Activated naive CD8-positive, alpha-beta T cell treated with anti-CD3 and anti-CD28 coated beads, Interleukin-2, amount 50 U/mL, for 24 hours (primary cell): ENCODE measurements around the gene UGP2.
"Not testable (repeated sequence)": the region's sequence is repeated elsewhere in the genome, so short reads cannot be mapped to it uniquely, and the experiment has no call there.

Experiments
- ATAC-seq: fragments of 150-1000 bp; cut with Tn5 transposase; one replicate; pipeline ENCODE4 v1.10.0; 2021
- DNase-seq: peaks from one replicate; pipeline ENCODE4 v3.0.0; 2021
- H3K27ac Mint-ChIP-seq: one replicate; pipeline ENCODE4 v1.8.0; 2021; ENCODE audit warnings: mild to moderate bottlenecking, mixed read lengths
- H3K27me3 Mint-ChIP-seq: one replicate; pipeline ENCODE4 v1.8.0; 2021; ENCODE audit warnings: mixed read lengths
- H3K36me3 Mint-ChIP-seq: one replicate; pipeline ENCODE4 v1.8.0; 2021; ENCODE audit warnings: low read depth, mixed read lengths
- H3K4me1 Mint-ChIP-seq: one replicate; pipeline ENCODE4 v1.8.0; 2021; ENCODE audit warnings: mixed read lengths
- H3K4me3 Mint-ChIP-seq: one replicate; pipeline ENCODE4 v1.8.0; 2021; ENCODE audit warnings: mild to moderate bottlenecking, moderate library complexity, mixed read lengths
- H3K9me3 Mint-ChIP-seq: one replicate; pipeline ENCODE4 v1.8.0; 2021; ENCODE audit warnings: mixed read lengths

Gene UGP2

DNA sequence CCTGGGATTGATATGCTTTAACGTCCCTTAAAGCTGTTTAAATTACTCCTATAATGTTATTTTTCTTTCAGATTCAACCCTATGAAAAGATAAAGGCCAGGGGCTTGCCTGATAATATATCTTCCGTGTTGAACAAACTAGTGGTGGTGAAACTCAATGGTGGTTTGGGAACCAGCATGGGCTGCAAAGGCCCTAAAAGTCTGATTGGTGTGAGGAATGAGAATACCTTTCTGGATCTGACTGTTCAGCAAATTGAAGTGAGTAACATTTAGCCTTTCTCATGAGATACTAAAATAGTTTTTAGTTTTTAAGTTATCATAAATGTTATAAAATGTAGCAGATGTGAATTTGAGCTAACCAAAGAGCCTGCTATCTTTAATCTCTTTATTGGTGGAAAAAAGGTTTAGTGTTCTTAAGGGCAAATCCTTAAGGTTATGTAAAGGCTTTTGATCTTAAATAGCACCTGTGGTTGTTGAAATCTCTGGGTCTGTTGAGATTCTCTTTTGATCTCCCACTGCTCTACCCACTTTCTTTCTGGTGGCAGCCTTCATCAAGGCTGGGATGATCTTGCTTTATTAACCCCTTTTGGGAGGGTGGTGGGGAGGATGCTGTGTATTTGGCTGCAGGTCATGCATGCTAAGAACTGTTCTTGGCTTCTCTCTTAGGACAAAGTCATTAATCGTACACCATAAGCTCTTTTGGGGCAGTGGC is 40.9 kb downstream of the UGP2 start:
- DNase-seq (no peak), ATAC-seq (peak; percentile 69)
- H3K27me3 Mint-ChIP-seq = no peaks in the 10 kb centered on the region
- no peaks in the 10 kb centered on the region for H3K9me3 Mint-ChIP-seq
- peak overlapping the region; percentile 50 for H3K27ac Mint-ChIP-seq
- no peak overlapping the region for H3K4me3 Mint-ChIP-seq
- peaks cover 28% of the 10 kb centered on the region for H3K4me1 Mint-ChIP-seq
- peaks cover 29% of the 10 kb centered on the region for H3K36me3 Mint-ChIP-seq

DNA sequence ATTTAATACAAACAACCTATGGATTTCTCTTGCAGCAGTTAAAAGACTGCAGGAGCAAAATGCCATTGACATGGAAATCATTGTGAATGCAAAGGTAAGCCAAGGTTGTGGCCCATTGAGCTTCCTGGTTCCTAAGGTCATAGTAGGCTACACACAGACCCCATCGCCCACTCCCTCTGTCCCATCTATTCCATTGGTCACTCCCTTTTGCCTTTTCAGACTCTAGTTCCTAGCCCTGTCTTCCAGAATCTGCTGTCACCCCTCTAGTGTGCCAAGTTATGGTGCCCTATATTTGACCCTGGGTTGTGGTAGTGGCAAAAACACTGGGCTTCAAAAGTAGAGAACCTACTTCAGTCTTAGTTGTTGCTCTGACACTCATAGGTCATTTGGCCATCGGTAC is 44.7 kb downstream of the UGP2 start:
- Mint-ChIP-seq H3K36me3 (peaks cover 44% of the 10 kb centered on the region), H3K4me1 (peaks cover 20% of the 10 kb centered on the region), H3K27ac (no peak overlapping the region), H3K4me3 (no peak overlapping the region), H3K27me3 (no peaks in the 10 kb centered on the region), H3K9me3 (no peaks in the 10 kb centered on the region)
- no peak for ATAC-seq
- no peak for DNase-seq

DNA sequence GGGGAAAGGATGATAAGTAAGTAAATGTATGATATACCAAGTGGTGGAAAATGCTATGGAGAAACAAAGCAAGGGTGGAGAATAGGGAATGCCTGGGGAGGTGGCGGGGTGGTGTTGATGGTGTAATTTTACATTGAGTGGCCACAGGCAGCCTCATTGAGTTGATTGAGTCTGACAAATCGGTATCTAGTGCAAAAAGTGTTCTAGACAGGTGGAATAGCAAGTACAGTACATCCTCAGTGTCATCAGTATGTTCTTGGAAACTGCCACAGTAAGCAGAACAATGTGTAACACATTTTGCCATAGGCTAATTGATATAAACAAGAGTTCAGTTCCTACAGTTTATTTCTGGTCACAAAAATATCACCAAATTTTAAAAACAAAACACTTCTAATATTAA is 46.4 kb downstream of the UGP2 start:
- Mint-ChIP-seq H3K4me3 (no peak overlapping the region), H3K27ac (peak overlapping the region; percentile 25), H3K27me3 (no peaks in the 10 kb centered on the region), H3K4me1 (peaks cover 4% of the 10 kb centered on the region), H3K9me3 (no peaks in the 10 kb centered on the region), H3K36me3 (peaks cover 41% of the 10 kb centered on the region)
- no peak for DNase-seq
- no peak for ATAC-seq

DNA sequence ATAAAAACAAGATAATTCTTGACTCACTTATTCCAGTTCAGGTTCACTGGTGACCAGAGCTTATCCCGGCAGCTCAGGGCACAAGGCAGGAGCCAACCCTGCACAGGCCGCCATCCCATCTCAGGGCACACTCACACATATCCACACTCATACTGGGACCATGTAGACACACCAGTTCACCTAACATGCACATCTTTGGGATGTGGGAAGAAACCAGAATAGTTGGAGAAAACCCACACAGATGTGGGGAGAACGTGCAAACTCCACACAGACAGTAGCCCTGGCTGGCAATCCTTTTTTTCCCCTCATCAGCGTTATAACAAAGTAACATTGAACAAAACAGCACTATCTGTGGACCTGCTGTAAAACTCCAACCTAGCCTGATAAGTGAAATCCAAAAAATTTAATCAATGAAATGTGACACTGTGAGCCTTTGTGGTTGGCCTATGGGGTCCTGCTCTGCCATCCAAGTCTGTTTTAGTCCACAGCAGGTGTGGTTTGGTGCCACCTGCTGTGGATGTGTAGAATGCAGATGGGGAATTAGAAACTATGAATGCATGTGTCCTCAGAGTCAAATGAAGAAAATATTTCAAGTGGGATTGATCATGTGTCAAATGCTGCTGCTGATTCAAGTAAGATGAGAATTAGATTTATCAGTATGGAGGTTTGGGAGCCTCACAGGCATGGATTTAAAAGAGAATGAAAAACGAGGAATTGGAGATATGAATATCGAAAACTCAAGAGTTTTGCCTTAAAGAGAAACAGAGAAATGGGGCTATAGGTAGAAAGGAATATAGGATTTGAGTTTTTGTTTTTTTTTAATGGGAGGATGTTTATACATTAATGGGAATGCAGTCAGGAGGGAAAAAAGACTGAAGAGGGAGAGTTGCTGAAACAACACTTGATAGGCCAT is 47.0 kb downstream of the UGP2 start:
- no peaks in the 10 kb centered on the region for H3K27me3 Mint-ChIP-seq
- peak overlapping the region; percentile 8 for H3K27ac Mint-ChIP-seq
- no peak overlapping the region for H3K4me3 Mint-ChIP-seq
- no peaks in the 10 kb centered on the region for H3K9me3 Mint-ChIP-seq
- ATAC-seq (peak; percentile 66), DNase-seq (peak; percentile 47)
- peaks cover 44% of the 10 kb centered on the region for H3K36me3 Mint-ChIP-seq
- H3K4me1 Mint-ChIP-seq = peaks cover 3% of the 10 kb centered on the region

DNA sequence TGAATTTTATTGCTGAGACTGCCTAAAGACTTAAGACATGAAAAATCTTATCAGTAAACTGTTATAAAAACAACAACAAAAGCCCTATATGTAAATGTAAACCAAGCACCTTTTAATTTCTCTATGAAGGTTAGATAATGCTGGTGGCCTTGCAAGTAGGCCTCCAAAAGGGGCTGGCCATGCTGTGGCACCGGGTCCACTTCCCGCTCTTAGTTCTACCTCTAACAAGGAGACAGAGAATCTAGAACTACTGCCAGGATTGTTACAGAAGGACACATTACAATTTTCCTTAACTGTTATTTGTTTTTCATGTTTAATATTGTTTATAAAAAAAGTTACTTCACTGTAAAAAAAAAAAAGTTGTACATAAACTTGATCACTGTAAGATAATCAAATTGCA is 49.0 kb downstream of the UGP2 start:
- no peaks in the 10 kb centered on the region for H3K9me3 Mint-ChIP-seq
- H3K4me3 Mint-ChIP-seq = no peak overlapping the region
- ATAC-seq (no peak), DNase-seq (no peak)
- no peaks in the 10 kb centered on the region for H3K27me3 Mint-ChIP-seq
- H3K27ac Mint-ChIP-seq = no peak overlapping the region
- peaks cover 3% of the 10 kb centered on the region for H3K4me1 Mint-ChIP-seq
- H3K36me3 Mint-ChIP-seq = peaks cover 42% of the 10 kb centered on the region

DNA sequence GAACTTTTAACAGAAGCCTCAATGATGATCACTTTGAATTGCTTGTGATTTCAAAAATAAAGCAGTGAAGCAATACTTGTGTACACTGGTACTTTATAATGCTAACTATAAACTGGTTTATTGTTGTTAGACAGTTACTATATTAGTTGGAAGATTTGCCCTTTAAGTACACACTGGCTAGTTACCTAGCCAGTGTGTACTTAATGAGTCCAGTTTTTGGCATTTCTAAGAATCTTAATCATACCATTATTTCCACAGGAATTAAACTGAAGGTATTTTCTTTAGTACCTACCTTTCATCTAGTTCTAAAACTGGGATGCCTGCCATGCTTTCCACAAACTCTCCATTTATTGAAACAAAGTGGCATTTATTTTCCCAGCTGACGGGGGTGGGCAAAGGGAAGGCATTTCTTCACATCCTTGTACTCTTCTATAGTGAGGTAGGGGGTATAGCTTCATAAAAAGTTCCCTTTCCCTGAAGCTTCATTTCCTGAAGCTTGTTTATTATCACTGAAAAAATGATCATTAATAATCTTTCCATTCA is 49.9 kb downstream of the UGP2 start:
- Mint-ChIP-seq H3K36me3 (peaks cover 41% of the 10 kb centered on the region), H3K9me3 (no peaks in the 10 kb centered on the region), H3K27ac (peak overlapping the region; percentile 27), H3K27me3 (no peaks in the 10 kb centered on the region), H3K4me3 (no peak overlapping the region), H3K4me1 (peaks cover 3% of the 10 kb centered on the region)
- no peak for DNase-seq
- no peak for ATAC-seq

DNA sequence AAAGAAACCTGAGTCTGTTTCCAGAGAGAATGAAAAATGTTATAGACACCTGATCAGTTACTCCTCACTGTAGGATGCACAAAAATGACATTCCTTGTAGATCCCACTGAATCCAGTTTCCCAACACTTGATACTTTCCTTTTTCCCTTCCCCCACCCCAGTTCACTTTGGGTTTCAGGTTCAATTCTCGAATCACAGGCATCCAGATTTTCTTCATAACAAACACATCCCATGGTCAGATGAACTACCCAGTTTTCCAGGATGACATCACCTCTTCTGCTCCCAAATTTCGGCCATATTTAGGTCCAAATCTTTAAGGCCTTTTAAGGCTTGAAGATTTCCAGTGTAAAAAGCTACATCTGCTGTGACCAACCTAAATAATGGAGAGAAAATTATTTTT is 51.5 kb downstream of the UGP2 start:
- H3K9me3 Mint-ChIP-seq = no peaks in the 10 kb centered on the region
- no peak for ATAC-seq
- H3K27me3 Mint-ChIP-seq = no peaks in the 10 kb centered on the region
- no peak for DNase-seq
- H3K4me3 Mint-ChIP-seq = no peak overlapping the region
- peak overlapping the region; percentile 30 for H3K27ac Mint-ChIP-seq
- peaks cover 36% of the 10 kb centered on the region for H3K36me3 Mint-ChIP-seq
- H3K4me1 Mint-ChIP-seq = peaks cover 3% of the 10 kb centered on the region

DNA sequence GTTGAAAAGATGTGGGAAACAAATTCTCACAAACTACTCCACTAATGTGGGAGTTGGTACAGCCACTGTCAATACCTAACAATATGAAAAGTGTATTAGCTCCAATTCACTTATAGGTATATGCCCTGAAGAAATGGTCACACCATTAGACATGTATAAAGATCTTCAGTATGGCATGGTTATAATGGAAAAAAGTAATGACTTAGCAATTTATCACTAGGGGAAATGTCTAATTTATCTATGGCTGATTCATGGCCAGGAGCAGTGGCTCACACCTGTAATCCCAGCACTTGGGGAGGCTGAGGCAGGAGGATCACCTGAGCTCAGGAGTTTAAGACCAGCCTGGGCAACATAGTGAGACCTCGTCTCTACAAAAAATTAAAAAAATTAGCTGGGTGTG is 52.5 kb downstream of the UGP2 start:
- no peaks in the 10 kb centered on the region for H3K27me3 Mint-ChIP-seq
- DNase-seq (no peak), ATAC-seq (no peak)
- no peak overlapping the region for H3K27ac Mint-ChIP-seq
- no peaks in the 10 kb centered on the region for H3K4me1 Mint-ChIP-seq
- no peaks in the 10 kb centered on the region for H3K9me3 Mint-ChIP-seq
- peaks cover 30% of the 10 kb centered on the region for H3K36me3 Mint-ChIP-seq
- H3K4me3 Mint-ChIP-seq = no peak overlapping the region

DNA sequence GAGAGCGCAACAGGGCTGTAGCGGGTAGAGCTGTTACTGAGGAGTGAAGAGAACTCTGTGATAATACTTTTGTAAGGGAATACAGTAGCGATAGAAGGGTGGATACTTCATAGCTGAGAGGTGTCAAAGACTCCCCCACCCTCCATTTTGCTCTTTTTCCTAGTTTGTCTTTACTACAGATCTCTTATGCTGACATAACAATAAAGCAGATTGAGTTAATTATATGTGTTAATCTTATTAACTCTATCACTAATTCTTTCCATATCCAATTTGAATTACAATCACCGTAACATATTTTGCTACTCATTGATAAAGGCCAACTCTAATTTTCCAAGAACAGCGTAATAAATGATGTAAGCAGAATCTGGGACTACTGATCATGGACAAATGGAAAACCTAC is 57.1 kb downstream of the UGP2 start:
- H3K36me3 Mint-ChIP-seq = peaks cover 31% of the 10 kb centered on the region
- DNase-seq (no peak), ATAC-seq (no peak)
- no peaks in the 10 kb centered on the region for H3K27me3 Mint-ChIP-seq
- H3K9me3 Mint-ChIP-seq = peaks cover 12% of the 10 kb centered on the region
- peaks cover 12% of the 10 kb centered on the region for H3K4me1 Mint-ChIP-seq
- no peak overlapping the region for H3K27ac Mint-ChIP-seq
- no peak overlapping the region for H3K4me3 Mint-ChIP-seq

DNA sequence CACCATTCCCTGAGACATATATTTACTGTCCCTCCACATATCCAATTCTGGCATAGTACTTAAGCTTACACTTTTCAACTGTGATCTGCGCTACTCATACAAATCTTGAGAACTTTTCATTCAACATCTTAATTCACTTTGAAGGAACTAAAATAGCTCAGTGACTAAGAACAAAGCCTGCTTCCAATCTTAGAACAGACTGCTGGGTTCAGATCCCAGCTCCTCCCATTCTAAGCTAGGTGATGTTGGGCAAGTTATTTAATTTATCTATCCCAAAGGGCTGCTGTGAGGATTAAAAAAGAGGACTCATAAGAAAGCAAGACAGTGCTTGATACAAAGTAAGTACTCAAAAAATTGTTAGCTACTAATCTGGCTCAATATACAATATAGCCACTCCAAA is 57.9 kb downstream of the UGP2 start:
- Mint-ChIP-seq H3K27me3 (no peaks in the 10 kb centered on the region), H3K4me3 (no peak overlapping the region), H3K4me1 (peaks cover 12% of the 10 kb centered on the region), H3K27ac (no peak overlapping the region), H3K9me3 (peaks cover 15% of the 10 kb centered on the region), H3K36me3 (peaks cover 31% of the 10 kb centered on the region)
- ATAC-seq (no peak), DNase-seq (no peak)

DNA sequence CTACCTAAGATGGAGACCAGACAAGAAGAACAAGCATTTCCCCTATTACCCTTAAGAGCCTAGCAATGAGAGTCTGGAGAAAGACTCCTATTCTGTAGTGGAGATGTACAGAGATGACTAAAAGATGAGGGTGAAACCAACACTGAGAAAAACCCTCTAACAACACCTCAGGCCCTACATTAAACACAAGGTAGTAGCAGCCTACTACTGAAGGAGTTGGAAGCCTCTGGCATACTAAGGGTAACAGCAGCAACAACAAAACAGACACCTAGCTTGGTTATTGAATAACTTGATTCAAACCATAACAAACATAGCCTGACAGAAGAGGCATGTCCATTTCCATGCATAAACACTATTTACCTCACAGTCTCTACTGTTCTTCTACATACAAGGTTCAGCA is 60.5 kb downstream of the UGP2 start:
- Mint-ChIP-seq H3K4me1 (peaks cover 12% of the 10 kb centered on the region), H3K27ac (no peak overlapping the region), H3K9me3 (peaks cover 30% of the 10 kb centered on the region), H3K4me3 (no peak overlapping the region), H3K36me3 (peaks cover 53% of the 10 kb centered on the region), H3K27me3 (no peaks in the 10 kb centered on the region)
- ATAC-seq (peak; percentile 33), DNase-seq (no peak)

DNA sequence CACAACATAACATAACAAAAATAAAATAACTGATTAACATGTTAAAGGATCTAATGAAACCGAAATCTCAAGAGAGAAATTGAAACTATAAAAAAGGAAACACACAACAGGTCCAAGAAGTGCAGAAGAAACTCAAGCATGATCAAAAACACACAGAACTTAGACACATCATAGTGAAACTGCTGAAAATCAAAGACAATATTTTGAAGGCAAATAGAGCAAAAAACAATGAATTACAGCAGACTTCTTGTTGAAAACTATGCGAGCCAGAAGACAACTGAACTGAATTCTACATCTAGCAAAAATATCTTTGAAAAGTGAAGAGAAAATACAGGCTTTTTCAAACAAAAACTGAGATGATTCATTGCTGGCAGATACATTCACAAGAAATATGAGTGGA is 61.3 kb downstream of the UGP2 start:
- H3K27ac Mint-ChIP-seq = no peak overlapping the region
- H3K36me3 Mint-ChIP-seq = peaks cover 57% of the 10 kb centered on the region
- H3K4me3 Mint-ChIP-seq = no peak overlapping the region
- peaks cover 35% of the 10 kb centered on the region for H3K9me3 Mint-ChIP-seq
- ATAC-seq = no peak
- peaks cover 12% of the 10 kb centered on the region for H3K4me1 Mint-ChIP-seq
- no peaks in the 10 kb centered on the region for H3K27me3 Mint-ChIP-seq
- no peak for DNase-seq

DNA sequence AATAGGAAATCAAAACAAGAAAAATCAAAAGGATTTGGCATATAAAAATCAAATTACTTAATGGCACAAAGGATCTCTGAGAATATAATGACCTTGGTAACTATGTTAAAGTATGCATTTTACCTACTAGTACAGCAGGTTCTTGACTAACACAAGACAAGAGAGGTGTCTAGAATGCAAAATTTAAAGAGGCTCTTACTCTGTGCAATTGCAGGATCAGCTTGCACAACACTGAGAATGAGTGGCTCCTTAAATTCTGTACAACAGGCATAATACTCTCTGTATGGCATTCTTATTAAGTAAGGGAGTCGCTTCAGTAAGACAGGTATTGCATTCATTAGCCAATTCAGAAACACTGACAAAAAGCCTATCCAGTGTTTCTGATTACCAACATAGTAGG is 72.6 kb downstream of the UGP2 start:
- Mint-ChIP-seq H3K9me3 (no peaks in the 10 kb centered on the region), H3K4me3 (no peak overlapping the region), H3K4me1 (no peaks in the 10 kb centered on the region), H3K27ac (no peak overlapping the region), H3K27me3 (no peaks in the 10 kb centered on the region), H3K36me3 (peaks cover 34% of the 10 kb centered on the region)
- ATAC-seq (no peak), DNase-seq (no peak)

DNA sequence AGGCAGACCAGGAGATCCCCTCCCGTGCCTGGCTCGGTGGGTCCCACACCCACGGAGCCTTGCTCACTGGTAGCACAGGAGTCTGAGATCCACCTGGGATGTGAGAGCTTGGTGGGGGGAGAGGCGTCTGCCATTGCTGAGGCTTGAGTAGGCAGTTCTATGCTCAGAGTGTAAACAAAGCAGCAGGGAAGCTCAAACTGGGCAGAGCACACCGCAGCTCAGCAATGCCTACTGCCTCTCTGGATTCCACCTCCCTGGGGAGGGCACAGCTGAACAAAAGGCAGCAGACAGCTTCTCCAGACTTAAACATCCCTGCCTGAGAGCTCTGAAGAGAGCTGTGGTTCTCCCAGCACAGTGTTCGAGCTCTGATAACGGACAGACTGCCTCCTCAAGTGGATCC is 85.1 kb downstream of the UGP2 start:
- DNase-seq (no peak), ATAC-seq (no peak)
- Mint-ChIP-seq H3K36me3 (peaks cover 26% of the 10 kb centered on the region), H3K4me1 (no peaks in the 10 kb centered on the region), H3K27me3 (no peaks in the 10 kb centered on the region), H3K4me3 (no peak overlapping the region), H3K9me3 (peaks cover 2% of the 10 kb centered on the region), H3K27ac (no peak overlapping the region)

DNA sequence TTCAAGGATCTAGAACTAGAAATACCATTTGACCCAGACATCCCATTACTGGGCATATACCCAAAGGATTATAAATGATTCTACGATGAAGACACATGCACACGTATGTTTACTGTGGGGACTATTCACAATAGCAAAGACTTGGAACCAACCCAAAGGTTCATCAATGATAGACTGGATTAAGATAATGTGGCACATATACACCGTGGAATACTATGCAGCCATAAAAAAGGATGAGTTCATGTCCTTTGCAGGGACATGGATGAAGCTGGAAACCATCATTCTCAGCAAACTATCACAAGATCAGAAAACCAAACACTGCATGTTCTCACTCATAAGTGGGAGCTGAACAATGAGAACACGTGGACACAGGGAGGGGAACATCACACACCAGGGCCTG is 90.4 kb downstream of the UGP2 start:
- H3K4me1 Mint-ChIP-seq, DNase-seq, H3K27me3 Mint-ChIP-seq, H3K4me3 Mint-ChIP-seq, ATAC-seq, H3K9me3 Mint-ChIP-seq, H3K27ac Mint-ChIP-seq: not testable (repeated sequence)
- peaks cover 45% of the 10 kb centered on the region for H3K36me3 Mint-ChIP-seq
